ENCODE data around the gene BLTP3A. TPM values are rescaled to one million over a fixed set of nuclear protein-coding genes. Genes with fewer than 3 reads are reported as not detected.
A peak's percentile ranks its signal among the peaks of the same experiment; 100 is the strongest.

The BLTP3A gene
- total and polyA plus RNA-seq, 7 donors: 4.2 to 34.7 (median 16.5) TPM

GRCh38 chr6:34839666-34840352 is 47.9 kb downstream of the BLTP3A start:
- no peak for TF ChIP-seq CTCF (IDR thresholded peaks at IDR 0.05)
- DNase-seq (peak in 1 of 2 donors; percentile 18), ATAC-seq (peak; percentile 38 to 68 (median 54))
- H3K27me3 ChIP-seq (ENCODE audit: insufficient read depth in 3 of 3, low read length in 2 of 3): no peaks in the 10 kb centered on the region
- peak overlapping the region; percentile 47 for H3K27ac ChIP-seq
- 79 to 89% (median 83%) methylated on average over 15 of the region's 15 CpGs for WGBS, 3 donors
- intact Hi-C loops (cut with DNase I): no loop called here
- peaks cover 18% of the 10 kb centered on the region for H3K4me1 ChIP-seq
- no peak overlapping the region for H3K4me3 ChIP-seq
- H3K36me3 ChIP-seq (ENCODE audit: insufficient read depth in 1 of 2, low read depth in 1 of 2): peaks cover 0 to 54% of the 10 kb centered on the region in 2 donors
- H3K9me3 ChIP-seq: no peaks in the 10 kb centered on the region

Other genes starting within 250 kb of the BLTP3A start
- under 1 TPM in 2 of 4 donors, not detected in 2; 0.19 to 0.22 TPM for gene SPDEF, start 235.8 kb upstream of the BLTP3A start, total RNA-seq
- under 1 TPM; 0.03 to 0.22 (median 0.21) TPM for gene SPDEF, start 235.8 kb upstream of the BLTP3A start, polyA plus RNA-seq
- gene ILRUN, start 95.3 kb upstream of the BLTP3A start, total RNA-seq: 100 to 1,000 TPM; 129 to 191 (median 176) TPM
- gene ILRUN, start 95.3 kb upstream of the BLTP3A start, polyA plus RNA-seq: 100 to 1,000 TPM in 2 of 3 donors, 10 to 100 TPM in 1; 89.4 to 312 (median 131) TPM
- gene SNRPC, start 34.6 kb upstream of the BLTP3A start, total RNA-seq: 10 to 100 TPM; 77.0 to 97.7 (median 86.3) TPM
- gene SNRPC, start 34.6 kb upstream of the BLTP3A start, polyA plus RNA-seq: 100 to 1,000 TPM; 123 to 198 (median 181) TPM
- 10 to 100 TPM; 17.4 to 25.8 (median 23.1) TPM for gene TAF11, start 96.0 kb downstream of the BLTP3A start, total RNA-seq
- 10 to 100 TPM; 31.8 to 71.8 (median 60.9) TPM for gene TAF11, start 96.0 kb downstream of the BLTP3A start, polyA plus RNA-seq
- gene ANKS1A, start 97.2 kb downstream of the BLTP3A start, total RNA-seq: 10 to 100 TPM in 1 of 4 donors, 1 to 10 TPM in 3; 6.1 to 12.4 (median 7.7) TPM
- gene ANKS1A, start 97.2 kb downstream of the BLTP3A start, polyA plus RNA-seq: 1 to 10 TPM; 3.9 to 5.7 (median 5.6) TPM

Data from psoas muscle (tissue), 8 donors.